Ishikawa (cell line): ENCODE results near the gene C1QL3.

ENCODE experiments used
- CREB1 ChIP-seq: IDR thresholded peaks from 2 replicates; pipeline ENCODE4 v1.6.1; 2012; ENCODE audit warnings: low read depth
- EP300 ChIP-seq: IDR thresholded peaks from 2 replicates; pipeline ENCODE4 v1.6.1; 2012; ENCODE audit warnings: borderline replicate concordance
- TAF1 ChIP-seq: IDR thresholded peaks from 2 replicates; pipeline ENCODE4 v1.6.1; 2012; ENCODE audit warnings: low read depth, mild to moderate bottlenecking
- TCF12 ChIP-seq: IDR thresholded peaks from 2 replicates; pipeline ENCODE4 v1.6.1; 2012; ENCODE audit warnings: low read depth
- TEAD4 ChIP-seq: IDR thresholded peaks from 2 replicates; pipeline ENCODE4 v1.6.1; 2012
- ZBTB7A ChIP-seq: IDR thresholded peaks from 2 replicates; pipeline ENCODE4 v1.6.1; 2012; ENCODE audit warnings: low read depth
- TF ChIP-seq, protein P1 (sequence below): IDR thresholded peaks from 2 replicates; pipeline ENCODE4 v1.6.1; 2012

DNA sequence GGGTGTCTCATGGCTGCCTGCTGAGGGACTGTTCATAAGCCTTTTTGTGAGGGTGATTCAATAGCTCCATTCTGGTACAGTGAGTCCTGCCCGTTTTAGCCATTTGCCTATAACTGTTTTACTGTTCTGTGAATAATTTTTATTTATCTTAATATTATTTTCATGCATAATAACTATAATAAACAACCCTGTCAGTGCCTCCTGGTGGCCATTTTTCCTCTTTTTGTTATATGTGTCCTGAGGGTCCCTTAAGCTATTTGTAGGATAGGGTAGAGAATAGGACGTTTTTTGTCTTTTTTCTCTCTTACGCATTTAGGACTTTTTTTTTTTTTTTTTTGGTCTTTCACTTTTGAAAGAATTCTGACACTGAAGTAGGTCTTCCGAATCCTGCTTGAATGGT, 2.9 kb downstream of the C1QL3 start:
- no peak for TF ChIP-seq TEAD4
- TF ChIP-seq ZBTB7A: no peak
- no peak for TF ChIP-seq EP300
- no peak for TF ChIP-seq TAF1
- TF ChIP-seq, protein P1, sequence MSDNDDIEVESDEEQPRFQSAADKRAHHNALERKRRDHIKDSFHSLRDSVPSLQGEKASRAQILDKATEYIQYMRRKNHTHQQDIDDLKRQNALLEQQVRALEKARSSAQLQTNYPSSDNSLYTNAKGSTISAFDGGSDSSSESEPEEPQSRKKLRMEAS: no peak
- TF ChIP-seq TCF12: no peak
- TF ChIP-seq CREB1: no peak
